ENCODE data around the gene IL17B.

IL17B gene

GRCh38 chr5:149424371-149425315 is 45.6 kb upstream of the IL17B start:
- TF ChIP-seq USF1 (IDR thresholded peaks at IDR 0.05): no peak

GRCh38 chr5:149423794-149424268 is 44.7 kb upstream of the IL17B start:
- TF ChIP-seq NFIC (IDR thresholded peaks at IDR 0.05) (no peak), RAD21 (IDR thresholded peaks at IDR 0.05; ENCODE audit: low read depth) (no peak), TEAD4 (IDR thresholded peaks at IDR 0.05) (no peak), REST (IDR thresholded peaks at IDR 0.05; ENCODE audit: low read depth) (no peak), MAX (IDR thresholded peaks at IDR 0.05) (no peak), EGR1 (IDR thresholded peaks at IDR 0.05) (no peak), TCF12 (IDR thresholded peaks at IDR 0.05; ENCODE audit: low read depth) (no peak), FOXM1 (IDR thresholded peaks at IDR 0.05; ENCODE audit: borderline replicate concordance, low read depth) (no peak)

- TF ChIP-seq EGR1 (IDR thresholded peaks at IDR 0.05) (no peak), USF1 (IDR thresholded peaks at IDR 0.05) (no peak), NFIC (IDR thresholded peaks at IDR 0.05) (no peak), TEAD4 (IDR thresholded peaks at IDR 0.05) (no peak)
Observed at GRCh38 chr5:149423049-149423793, 44.1 kb upstream of the IL17B start.

GRCh38 chr5:149422366-149423048 is 43.4 kb upstream of the IL17B start:
- TF ChIP-seq NFIC (IDR thresholded peaks at IDR 0.05) (no peak), TCF12 (IDR thresholded peaks at IDR 0.05; ENCODE audit: low read depth) (no peak), RAD21 (IDR thresholded peaks at IDR 0.05; ENCODE audit: low read depth) (no peak)

GRCh38 chr5:149421834-149422233 is 42.7 kb upstream of the IL17B start:
- TF ChIP-seq NFIC (IDR thresholded peaks at IDR 0.05) (no peak), CREB1 (IDR thresholded peaks at IDR 0.05; ENCODE audit: low read depth) (no peak), MAX (IDR thresholded peaks at IDR 0.05) (no peak), REST (IDR thresholded peaks at IDR 0.05; ENCODE audit: low read depth) (no peak), YY1 (IDR thresholded peaks at IDR 0.05; ENCODE audit: low read depth) (no peak), RAD21 (IDR thresholded peaks at IDR 0.05; ENCODE audit: low read depth) (no peak), ZBTB7A (IDR thresholded peaks at IDR 0.05; ENCODE audit: low read depth) (no peak), EGR1 (IDR thresholded peaks at IDR 0.05) (no peak)

- no peak for TF ChIP-seq USF1 (IDR thresholded peaks at IDR 0.05)
- TF ChIP-seq MAX (IDR thresholded peaks at IDR 0.05): no peak
- no peak for TF ChIP-seq CREB1 (IDR thresholded peaks at IDR 0.05; ENCODE audit: low read depth)
- no peak for TF ChIP-seq TCF12 (IDR thresholded peaks at IDR 0.05; ENCODE audit: low read depth)
- no peak for TF ChIP-seq EP300 (IDR thresholded peaks at IDR 0.05; ENCODE audit: borderline replicate concordance)
- TF ChIP-seq TEAD4 (IDR thresholded peaks at IDR 0.05): no peak
- TF ChIP-seq YY1 (IDR thresholded peaks at IDR 0.05; ENCODE audit: low read depth): no peak
- TF ChIP-seq CEBPB (IDR thresholded peaks at IDR 0.05): no peak
- TF ChIP-seq EGR1 (IDR thresholded peaks at IDR 0.05): no peak
- TF ChIP-seq REST (IDR thresholded peaks at IDR 0.05; ENCODE audit: low read depth): no peak
- no peak for TF ChIP-seq ZBTB7A (IDR thresholded peaks at IDR 0.05; ENCODE audit: low read depth)
- no peak for TF ChIP-seq FOXM1 (IDR thresholded peaks at IDR 0.05; ENCODE audit: borderline replicate concordance, low read depth)
- TF ChIP-seq RAD21 (IDR thresholded peaks at IDR 0.05; ENCODE audit: low read depth): no peak
- no peak for TF ChIP-seq TAF1 (IDR thresholded peaks at IDR 0.05; ENCODE audit: low read depth)
- no peak for TF ChIP-seq NFIC (IDR thresholded peaks at IDR 0.05)
Observed at GRCh38 chr5:149421372-149421685, 42.2 kb upstream of the IL17B start.

Measured in Ishikawa (cell line).